ENCODE results near the gene IL17RB.

IL17RB gene

DNA sequence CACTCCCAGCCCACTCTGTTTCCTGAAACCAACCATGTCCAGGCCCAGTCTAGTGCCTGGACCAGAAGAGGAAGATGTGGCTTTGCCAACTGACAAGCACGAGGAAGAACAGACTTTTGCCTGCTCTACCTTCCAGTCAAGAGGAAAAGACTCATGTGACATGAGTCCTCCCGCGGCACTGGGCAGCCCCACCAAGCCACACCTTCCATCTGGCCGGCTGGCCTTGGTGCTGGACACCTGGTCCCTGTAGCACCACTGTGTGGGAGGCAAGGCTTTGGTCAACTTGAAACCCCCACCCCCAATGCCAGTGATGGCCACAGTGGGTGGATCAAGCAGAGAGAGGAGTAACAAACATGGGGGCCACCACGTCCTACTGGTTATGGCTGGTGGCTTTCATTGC, 12.7 kb upstream of the IL17RB start:
- no peak for DNase-seq

DNA sequence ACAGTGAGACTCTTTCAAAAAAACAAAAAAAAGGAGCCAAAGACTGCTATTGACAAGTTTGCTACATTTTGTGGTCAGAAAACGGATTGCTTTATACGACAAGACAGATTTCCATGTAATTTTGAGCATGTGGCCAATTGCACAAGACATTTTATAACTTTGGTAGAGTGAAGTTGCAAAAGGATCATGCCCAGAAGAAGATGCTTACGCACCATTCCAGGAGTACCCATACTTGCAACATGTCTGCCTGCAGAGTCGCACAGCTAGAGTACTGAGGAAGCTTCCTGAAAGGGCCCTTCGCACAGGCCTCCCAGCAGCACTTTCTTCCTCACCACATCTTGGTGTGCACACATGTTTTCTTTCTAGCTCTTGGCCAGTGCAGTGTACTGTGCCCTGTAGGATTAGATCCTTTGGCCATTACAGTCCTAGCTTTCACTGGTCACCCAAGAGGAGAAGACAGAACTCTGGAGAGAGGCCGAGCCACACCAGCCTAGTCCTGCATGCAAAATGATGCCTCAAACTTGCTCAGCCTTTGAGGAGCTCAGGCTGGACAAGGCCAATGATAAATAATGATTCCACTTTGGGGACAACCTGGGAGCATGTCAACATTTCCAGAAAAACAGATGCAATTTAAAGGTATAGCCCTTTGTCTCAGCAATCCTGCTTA, 11.8 kb upstream of the IL17RB start:
- peak; percentile 31 for DNase-seq

DNA sequence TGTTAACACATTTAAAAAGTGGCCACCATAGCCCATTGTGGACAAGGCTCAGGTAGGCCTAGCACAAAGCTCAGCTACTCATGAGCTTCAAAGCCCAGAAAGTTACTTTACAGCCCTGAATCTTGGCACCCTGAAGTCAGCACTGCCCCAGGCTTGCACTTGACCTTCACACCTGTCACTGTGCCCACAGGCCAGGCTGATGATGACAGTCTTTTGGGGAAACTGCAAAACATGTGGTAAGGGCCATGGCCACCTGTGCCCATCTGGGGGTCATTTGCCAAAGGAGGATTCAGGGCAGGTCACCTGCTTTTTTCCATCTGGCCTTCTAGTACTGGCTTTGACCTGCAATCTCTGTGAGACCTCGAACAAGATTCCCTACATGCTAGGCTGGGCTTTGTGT, 11.1 kb upstream of the IL17RB start:
- no peak for DNase-seq

DNA sequence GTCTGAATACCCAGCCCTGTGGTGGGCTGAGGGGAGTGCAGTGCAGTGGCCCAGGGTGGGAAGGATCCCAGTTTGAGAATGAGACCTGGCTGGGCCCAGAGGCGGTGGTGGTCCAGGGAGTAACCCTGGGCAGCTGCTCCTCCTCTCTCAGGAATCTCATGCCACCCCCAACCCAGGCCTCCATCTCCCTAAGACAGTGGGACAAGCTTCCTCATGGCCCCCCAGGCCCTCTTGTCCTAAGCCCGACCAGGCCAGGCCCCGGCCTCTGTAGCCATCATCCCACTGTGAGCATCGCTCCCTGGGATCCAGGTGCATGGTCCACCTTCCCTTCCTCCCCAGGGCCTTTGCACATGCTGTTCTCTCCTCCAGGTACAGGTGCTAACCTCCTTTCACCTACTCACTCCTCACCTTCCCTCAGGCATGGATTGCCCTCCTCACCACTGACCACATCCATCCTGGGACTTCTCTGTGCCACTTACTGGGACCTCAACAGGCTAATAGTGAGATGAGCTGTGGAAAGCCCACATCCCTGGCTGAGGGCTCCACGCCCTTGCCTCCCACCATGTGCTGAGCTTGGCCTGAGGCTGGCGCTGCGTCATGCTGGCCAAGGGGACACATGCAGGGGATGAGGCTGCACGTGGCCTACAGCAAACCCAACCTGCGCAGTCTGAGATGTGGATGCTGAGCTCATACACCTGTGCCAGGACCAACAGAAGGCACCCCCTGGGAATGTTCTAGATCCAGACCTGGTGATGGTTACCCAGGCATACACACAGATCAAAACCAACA, 10.1 kb upstream of the IL17RB start:
- DNase-seq: no peak

DNA sequence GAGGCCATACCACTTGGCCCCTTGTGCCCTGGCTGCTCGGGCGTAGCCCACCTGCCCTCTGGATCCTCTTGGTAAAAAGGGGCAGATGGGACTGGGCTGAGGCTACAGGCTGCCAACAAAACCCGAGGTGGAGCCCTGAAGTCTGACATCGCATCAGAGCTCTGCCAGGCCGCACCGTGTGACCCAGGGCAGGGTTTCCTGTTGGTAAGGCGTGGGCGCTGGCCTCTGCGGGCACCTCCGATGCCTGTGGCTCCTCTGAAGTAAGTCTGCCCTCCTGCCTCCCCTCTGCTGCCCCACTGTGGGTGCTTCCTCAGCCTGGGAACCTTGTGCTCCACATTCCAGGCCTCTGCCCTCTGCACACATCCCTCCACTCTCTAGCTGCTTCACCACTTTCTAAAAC, 9.0 kb upstream of the IL17RB start:
- DNase-seq: no peak

DNA sequence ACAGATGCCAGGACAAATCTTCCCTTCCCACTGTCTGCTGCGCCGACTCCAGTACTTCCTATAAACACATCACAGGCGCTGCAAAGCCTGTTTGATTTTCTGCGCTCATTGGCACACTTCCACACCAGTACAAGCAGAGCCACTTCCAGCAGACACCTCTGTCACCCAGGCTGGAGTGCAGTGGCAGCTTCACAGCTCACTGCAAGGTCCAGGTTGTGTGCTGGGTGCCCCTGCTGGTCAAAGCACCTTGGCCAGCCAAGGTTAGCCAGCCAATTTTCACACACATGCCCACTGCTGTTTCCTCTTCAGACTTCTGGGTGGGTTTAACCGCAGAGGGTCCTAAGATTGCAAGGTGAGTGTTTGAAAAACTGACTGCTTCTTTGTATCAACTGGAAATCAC, 5.1 kb upstream of the IL17RB start:
- DNase-seq: no peak

DNA sequence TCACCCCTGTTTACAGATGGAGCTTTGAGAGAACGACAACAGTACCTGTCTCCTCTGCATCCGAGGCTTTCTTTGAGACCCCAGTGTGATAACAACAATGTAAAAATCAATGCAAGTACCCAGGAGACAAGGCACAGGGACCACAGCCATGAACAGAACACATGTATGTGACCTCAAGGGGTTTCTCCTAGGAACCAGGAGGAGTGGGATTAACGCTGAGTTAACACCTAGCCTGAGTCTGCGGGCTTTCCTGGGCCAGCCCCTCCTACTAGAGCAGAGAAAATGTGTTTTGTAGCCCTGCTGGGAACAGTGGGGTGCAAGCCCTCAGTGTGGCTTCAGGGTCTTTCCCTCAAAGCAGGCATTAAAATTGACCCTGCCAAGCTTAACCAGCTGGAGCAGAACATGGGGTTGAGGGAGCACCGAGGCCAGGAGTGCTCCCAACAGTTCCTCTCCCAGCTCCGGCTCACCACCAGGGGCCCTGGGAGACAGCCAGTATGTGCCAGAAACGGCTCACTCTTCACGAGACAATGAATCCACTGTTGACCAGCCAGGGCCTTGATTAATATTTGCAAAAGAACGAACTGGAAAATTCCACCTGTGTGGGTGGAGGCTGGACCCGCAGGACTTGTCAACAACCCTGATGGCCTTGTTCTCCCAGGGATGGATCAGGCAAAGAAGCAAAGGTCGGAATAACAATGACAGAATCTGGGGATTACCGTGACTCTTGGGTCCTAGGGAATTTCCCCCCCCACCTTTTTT, 3.8 kb upstream of the IL17RB start:
- DNase-seq: no peak

DNA sequence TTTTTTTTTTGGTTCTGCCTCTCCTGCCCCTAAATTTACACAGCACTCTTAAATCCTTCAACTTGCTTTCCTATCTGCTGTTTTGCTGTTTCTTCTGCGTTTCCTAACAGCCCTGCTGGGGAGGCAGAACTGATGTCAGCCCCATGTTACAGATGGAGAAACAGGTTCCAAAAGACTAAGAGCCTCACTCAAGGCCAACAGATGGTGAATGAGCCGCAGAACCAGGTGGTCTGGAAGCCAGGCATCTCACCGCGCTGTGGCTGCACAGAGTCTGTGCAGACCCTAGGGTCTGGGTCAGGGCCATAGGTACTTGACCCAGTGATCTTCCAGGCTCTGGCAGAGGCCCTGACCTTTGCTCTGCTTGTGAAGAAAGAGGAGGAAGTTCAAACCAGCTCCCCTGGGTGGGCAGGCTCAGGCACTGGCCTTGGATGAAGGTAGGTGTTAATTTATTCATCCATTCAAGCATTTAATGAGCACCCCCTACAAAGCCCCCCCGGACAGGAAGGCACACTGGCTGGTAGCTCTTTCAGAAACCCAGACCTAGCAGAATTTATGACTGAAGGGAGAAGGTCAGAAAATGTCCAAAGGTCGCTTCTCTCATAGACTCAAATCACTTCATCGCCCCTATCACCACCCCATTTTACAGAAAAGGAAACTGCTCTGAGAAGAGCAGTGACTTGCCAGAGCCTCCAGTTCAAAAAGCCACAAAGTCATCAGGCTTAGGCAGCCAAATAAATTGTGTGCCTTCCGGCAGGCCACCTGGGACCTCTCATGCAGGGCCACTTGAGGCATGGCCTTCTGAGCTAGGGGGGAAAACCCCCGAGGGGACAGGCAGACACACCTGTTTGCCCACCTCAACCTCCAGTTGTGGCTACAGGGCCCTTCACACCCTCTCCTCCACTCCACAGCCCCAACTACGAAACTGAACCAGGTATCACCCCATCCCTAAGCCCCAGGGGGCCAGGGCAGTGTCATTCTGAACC, 2.9 kb upstream of the IL17RB start:
- no peak for DNase-seq

DNA sequence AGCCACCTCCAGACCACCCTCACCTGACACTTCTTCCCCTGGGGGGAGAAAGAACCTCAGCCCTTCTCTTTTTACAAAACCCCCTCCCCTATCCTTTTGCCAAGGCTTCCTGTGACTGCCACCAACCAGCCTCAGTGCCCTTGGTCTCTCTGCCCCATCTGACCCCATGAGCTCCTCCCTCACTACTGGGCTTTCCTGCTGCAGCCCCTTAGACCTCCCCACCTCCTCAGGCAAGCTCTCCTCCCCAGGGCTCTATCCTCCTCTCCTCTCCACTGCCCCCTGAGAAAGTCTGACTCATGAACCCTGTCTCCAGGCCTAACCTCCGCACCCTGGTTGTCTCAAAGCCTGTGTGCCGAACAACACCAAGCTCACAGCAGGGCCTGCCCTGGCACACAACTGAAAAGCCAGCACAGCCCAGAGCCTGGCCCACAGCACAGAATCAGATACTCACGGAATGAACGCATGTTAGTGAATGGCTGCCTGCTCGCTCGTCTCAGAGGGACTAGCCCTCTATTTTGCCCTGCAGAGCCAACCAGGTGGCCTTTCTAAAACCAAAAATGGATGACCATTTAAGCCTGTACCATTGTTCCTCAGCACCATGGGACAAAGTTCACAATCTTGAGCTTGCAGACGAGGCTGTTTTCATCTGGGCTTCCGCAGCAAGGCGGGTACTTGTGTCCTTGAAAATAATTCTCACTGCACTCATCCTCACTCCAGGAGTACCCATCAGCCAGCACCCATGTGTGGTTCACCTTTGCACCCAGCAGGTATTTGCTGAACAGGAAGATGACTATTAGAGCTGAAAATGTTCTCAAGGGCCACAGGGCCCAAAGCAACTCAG, 1.9 kb upstream of the IL17RB start:
- no peak for DNase-seq

GRCh38 chr3:53845103-53845880, 1.1 kb upstream of the IL17RB start:
- DNase-seq: no peak

DNA sequence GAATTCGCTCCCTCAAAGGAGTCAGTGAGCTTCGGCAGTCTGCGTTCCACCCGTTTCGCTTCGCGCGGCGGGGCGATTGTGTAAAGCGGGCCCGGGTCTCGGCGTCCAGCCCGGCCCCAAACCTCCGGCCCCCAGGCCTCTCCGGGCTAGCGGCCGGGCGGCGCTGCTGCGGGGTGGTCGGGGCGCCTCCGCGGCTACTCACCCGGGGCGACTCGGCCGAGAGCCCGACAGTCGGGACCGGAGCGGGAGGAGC, 561 bp upstream of the IL17RB start:
- DNase-seq: no peak

- DNase-seq: no peak
These were observed 435 bp downstream of the IL17RB start for GRCh38 chr3:53846851-53847155.

- no peak for DNase-seq
These were observed 3.5 kb downstream of the IL17RB start for GRCh38 chr3:53849916-53850315.

DNA sequence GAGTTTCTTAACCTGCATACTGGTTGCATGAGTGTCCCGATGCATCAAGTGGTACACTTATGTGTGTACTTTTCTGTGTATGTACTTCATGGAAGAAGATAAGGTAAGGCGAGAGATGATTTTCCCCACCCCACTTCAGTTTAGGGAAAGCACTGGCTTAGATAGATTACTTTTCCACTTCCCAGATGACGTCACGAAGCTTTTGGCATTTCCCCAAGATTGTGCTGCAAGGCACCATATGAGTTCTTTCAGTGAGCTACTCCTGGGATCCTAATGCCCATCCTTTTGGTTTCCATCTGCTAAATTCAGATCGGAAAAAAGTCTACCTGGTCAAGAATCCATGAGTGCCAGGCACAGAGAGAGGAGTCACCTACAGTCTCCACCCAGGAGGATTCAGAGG, 4.5 kb downstream of the IL17RB start:
- DNase-seq: no peak

DNA sequence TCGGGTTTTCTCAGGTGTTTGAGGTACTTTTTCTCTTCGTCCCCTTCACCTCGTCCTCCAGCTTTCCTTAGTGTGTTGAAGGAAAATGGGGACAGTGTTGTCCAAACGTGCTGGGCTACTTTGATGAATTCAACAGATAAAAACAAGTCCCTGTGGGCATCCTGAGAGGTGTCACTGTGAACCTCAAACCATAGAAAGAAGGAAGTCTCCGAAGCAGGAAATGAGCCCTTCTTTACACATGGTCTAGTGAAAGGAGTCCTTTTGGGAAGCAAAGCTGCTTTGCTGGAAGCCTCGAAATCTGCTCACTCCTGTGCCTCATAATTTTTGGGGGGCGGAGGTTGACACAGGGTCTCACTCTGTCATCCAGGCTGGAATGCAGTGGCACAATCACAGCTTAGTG, 10.6 kb downstream of the IL17RB start:
- DNase-seq: no peak

DNA sequence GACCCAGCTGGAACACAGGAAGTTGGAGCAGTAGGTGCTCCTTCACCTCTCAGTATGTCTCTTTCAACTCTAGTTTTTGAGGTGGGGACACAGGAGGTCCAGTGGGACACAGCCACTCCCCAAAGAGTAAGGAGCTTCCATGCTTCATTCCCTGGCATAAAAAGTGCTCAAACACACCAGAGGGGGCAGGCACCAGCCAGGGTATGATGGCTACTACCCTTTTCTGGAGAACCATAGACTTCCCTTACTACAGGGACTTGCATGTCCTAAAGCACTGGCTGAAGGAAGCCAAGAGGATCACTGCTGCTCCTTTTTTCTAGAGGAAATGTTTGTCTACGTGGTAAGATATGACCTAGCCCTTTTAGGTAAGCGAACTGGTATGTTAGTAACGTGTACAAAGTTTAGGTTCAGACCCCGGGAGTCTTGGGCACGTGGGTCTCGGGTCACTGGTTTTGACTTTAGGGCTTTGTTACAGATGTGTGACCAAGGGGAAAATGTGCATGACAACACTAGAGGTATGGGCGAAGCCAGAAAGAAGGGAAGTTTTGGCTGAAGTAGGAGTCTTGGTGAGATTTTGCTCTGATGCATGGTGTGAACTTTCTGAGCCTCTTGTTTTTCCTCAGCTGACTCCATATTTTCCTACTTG, 11.9 kb downstream of the IL17RB start:
- DNase-seq: no peak

DNA sequence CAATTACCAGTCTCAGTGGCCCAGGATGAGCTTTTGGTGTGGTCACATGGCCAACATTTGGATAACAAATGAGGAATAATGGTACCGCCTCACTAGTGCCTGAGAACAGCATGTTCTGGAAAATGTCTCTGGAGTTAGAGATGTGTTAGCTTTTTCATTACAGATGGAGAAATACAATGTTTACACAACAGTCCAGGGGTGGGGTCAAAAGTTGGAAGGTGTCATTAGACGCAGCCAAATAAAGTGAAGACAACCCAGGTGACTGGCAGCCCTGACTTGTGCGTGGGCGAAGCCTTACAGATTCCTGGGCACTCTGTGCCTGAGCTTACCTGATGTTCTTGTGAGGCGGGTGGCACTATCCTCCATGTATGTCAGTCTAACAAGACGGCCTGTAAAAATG, 12.8 kb downstream of the IL17RB start:
- no peak for DNase-seq

DNA sequence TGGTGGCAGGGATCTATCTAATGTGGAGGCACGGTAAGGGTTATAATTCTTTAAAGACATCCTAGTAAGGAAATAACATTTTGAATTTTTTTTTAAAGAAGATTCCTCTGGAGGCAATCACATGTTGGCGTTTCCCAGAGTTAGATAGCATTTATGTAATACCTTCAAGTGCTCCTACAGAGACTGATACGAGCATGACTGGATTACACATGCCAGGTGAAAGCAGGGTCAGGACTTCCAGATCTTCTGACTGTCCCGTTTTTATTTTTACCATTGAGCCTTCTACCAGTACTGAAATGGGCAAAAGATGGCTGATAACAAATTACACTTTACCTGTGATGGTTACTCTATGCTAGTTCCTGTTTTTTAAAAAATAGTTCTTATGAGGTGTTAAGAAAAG, 13.8 kb downstream of the IL17RB start:
- no peak for DNase-seq

- no peak for DNase-seq
These were observed 15.9 kb downstream of the IL17RB start for GRCh38 chr3:53862241-53862640.

DNA sequence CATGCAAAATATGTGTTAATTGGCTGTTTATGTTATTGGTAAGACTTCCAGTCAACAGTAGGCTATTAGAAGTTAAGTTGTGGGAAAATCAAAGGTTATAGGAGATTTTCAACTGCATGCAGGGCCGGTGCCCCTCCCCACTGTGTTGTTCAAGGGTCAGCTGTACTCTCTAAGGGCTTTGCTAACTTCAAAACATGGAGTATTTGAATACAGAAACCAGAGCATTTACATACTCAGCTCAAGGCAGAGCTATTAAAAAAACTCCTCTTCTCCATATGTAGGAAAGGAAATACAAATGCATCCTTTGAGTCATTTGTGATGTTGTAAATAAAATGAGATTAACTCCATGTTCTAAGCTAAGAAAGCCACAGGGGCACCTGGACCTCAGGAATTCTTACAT, 16.8 kb downstream of the IL17RB start:
- no peak for DNase-seq

All from hematopoietic multipotent progenitor cell treated with erythropoietin and hydrocortisone succinate and interleukin-3 and kit ligand, for 8 days (in vitro differentiated cells).